Neural crest cell (in vitro differentiated cells): ENCODE data around the gene FAM171A2. TPM values are rescaled to one million over a fixed set of nuclear protein-coding genes. Genes with fewer than 3 reads are reported as not detected.
A peak's percentile ranks its signal among the peaks of the same experiment; 100 is the strongest.
"Not testable (repeated sequence)": the region's sequence is repeated elsewhere in the genome, so short reads cannot be mapped to it uniquely, and the experiment has no call there.

Experiments used
- DNase-seq: peaks from one replicate; pipeline ENCODE4 v3.0.0; 2021; ENCODE audit warnings: low read depth, mixed read lengths, low spot score
- H3K27ac Mint-ChIP-seq: one replicate; pipeline ENCODE4 v1.8.0; 2021; ENCODE audit warnings: mild to moderate bottlenecking, mixed read lengths; ENCODE audit not compliant: unreplicated experiment
- H3K27me3 Mint-ChIP-seq: 2 replicates; pipeline ENCODE4 v1.8.0; 2021; ENCODE audit warnings: low read depth, mild to moderate bottlenecking, mixed read lengths
- H3K36me3 Mint-ChIP-seq: 2 replicates; pipeline ENCODE4 v1.8.0; 2021; ENCODE audit warnings: low read depth, mild to moderate bottlenecking, mixed read lengths
- H3K4me1 Mint-ChIP-seq: 2 replicates; pipeline ENCODE4 v1.8.0; 2021; ENCODE audit warnings: mixed read lengths
- H3K4me3 Mint-ChIP-seq: one replicate; pipeline ENCODE4 v1.8.0; 2021; ENCODE audit warnings: mild to moderate bottlenecking, mixed read lengths
- H3K9me3 Mint-ChIP-seq: 2 replicates; pipeline ENCODE4 v1.8.0; 2021; ENCODE audit warnings: mixed read lengths
- CTCF ChIP-seq: fragments of 200-600 bp; sonication (generic); conservative IDR thresholded peaks from 2 replicates; pipeline ENCODE4 v1.5.0; 2021; ENCODE audit warnings: antibody characterized with exemption, mild to moderate bottlenecking
- total RNA-seq: library from RNA; stranded (reverse); gene quantifications from 2 replicates; pipeline ENCODE4 v1.2.1, GENCODE V29; 2021

The FAM171A2 gene
- total RNA-seq, 1 donor from 2014 or later = 51.9 TPM

- DNase-seq = no peak
- no peak for TF ChIP-seq CTCF
- no peak overlapping the region for H3K27ac Mint-ChIP-seq
- peaks cover 6% of the 10 kb centered on the region for H3K27me3 Mint-ChIP-seq
- no peaks in the 10 kb centered on the region for H3K36me3 Mint-ChIP-seq
- no peaks in the 10 kb centered on the region for H3K4me1 Mint-ChIP-seq
- no peaks in the 10 kb centered on the region for H3K9me3 Mint-ChIP-seq
- H3K4me3 Mint-ChIP-seq = no peak overlapping the region
Observed at GRCh38 chr17:44376779-44377178, 13.1 kb upstream of the FAM171A2 start.

GRCh38 chr17:44376124-44376523 is 12.5 kb upstream of the FAM171A2 start:
- Mint-ChIP-seq H3K4me1 (no peaks in the 10 kb centered on the region), H3K27me3 (peaks cover 5% of the 10 kb centered on the region), H3K36me3 (no peaks in the 10 kb centered on the region), H3K27ac (no peak overlapping the region), H3K4me3 (no peak overlapping the region), H3K9me3 (no peaks in the 10 kb centered on the region)
- peak; percentile 52 for TF ChIP-seq CTCF
- peak; percentile 46 for DNase-seq

GRCh38 chr17:44375196-44376017 is 11.8 kb upstream of the FAM171A2 start:
- TF ChIP-seq CTCF = no peak
- no peaks in the 10 kb centered on the region for H3K9me3 Mint-ChIP-seq
- no peak overlapping the region for H3K4me3 Mint-ChIP-seq
- DNase-seq = no peak
- H3K4me1 Mint-ChIP-seq = no peaks in the 10 kb centered on the region
- H3K27ac Mint-ChIP-seq = no peak overlapping the region
- peaks cover 5% of the 10 kb centered on the region for H3K27me3 Mint-ChIP-seq
- no peaks in the 10 kb centered on the region for H3K36me3 Mint-ChIP-seq

- Mint-ChIP-seq H3K27ac (no peak overlapping the region), H3K4me1 (peaks cover 3% of the 10 kb centered on the region), H3K36me3 (no peaks in the 10 kb centered on the region), H3K27me3 (peaks cover 5% of the 10 kb centered on the region), H3K9me3 (no peaks in the 10 kb centered on the region), H3K4me3 (no peak overlapping the region)
- TF ChIP-seq CTCF = no peak
- DNase-seq = no peak
Observed at GRCh38 chr17:44374306-44375195, 10.9 kb upstream of the FAM171A2 start.

- Mint-ChIP-seq H3K27me3 (peaks cover 11% of the 10 kb centered on the region), H3K4me1 (peaks cover 3% of the 10 kb centered on the region), H3K4me3 (peak overlapping the region; percentile 58), H3K27ac (peak overlapping the region; percentile 43), H3K36me3 (no peaks in the 10 kb centered on the region), H3K9me3 (peaks cover 2% of the 10 kb centered on the region)
- DNase-seq = no peak
- no peak for TF ChIP-seq CTCF
Observed at GRCh38 chr17:44372036-44372435, 8.4 kb upstream of the FAM171A2 start.

GRCh38 chr17:44369414-44370023 is 5.9 kb upstream of the FAM171A2 start:
- not testable (repeated sequence) for H3K4me1 Mint-ChIP-seq, H3K36me3 Mint-ChIP-seq, H3K9me3 Mint-ChIP-seq, DNase-seq
- Mint-ChIP-seq H3K27ac (peak overlapping the region; percentile 92), H3K27me3 (peaks cover 34% of the 10 kb centered on the region), H3K4me3 (peak overlapping the region; percentile 61)

- H3K36me3 Mint-ChIP-seq, H3K4me1 Mint-ChIP-seq: not testable (repeated sequence)
Observed at GRCh38 chr17:44368391-44369243, 5.0 kb upstream of the FAM171A2 start.

More at GRCh38 chr17:44368391-44369243, 5.0 kb upstream of the FAM171A2 start:
- not testable (repeated sequence) for H3K4me3 Mint-ChIP-seq, H3K9me3 Mint-ChIP-seq, H3K27ac Mint-ChIP-seq, DNase-seq
- H3K27me3 Mint-ChIP-seq = peaks cover 36% of the 10 kb centered on the region
